EH (cell line): ENCODE results near the gene ZNF439.
"Not testable (repeated sequence)": the region's sequence is repeated elsewhere in the genome, so short reads cannot be mapped to it uniquely, and the experiment has no call there.

Source experiments
- DNase-seq: peaks from one replicate; pipeline ENCODE4 v3.0.0-alpha.2; 2015; ENCODE audit warnings: low read depth

Gene ZNF439

GRCh38 chr19:11848594-11849469, at the start of gene ZNF439:
Gene ZNF439, plus strand, starts transcription at chr19:11848726. Its CDS starts 142 bp downstream, at chr19:11848868.
- peak; percentile 91 for DNase-seq

GRCh38 chr19:11806354-11807098, 42.0 kb upstream of the ZNF439 start:
- DNase-seq, result no peak

- no peak for DNase-seq
Measured at GRCh38 chr19:11807099-11807380, 41.5 kb upstream of the ZNF439 start.

DNA sequence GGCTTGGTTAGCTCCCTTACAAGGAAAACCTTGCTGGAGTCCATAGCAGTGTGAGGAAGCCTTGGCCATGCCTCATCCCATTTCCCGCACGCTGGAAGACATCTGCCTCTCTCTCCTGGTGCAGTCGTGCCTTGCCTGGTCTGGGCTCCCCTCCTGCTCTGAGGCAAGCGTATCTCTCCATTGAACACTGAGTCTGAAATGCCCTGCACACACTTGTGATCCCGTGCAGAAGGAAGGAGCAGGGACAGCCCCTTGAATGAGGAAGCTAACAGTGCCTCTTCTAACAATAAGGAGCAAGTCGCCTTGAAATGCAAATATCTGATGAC, 34.9 kb upstream of the ZNF439 start:
- no peak for DNase-seq

GRCh38 chr19:11814029-11814699, 34.4 kb upstream of the ZNF439 start, which contains the start of gene ZNF440:
Gene ZNF440, plus strand, starts transcription at chr19:11814273. Its CDS starts 175 bp downstream, at chr19:11814448.
- DNase-seq, result peak; percentile 94

GRCh38 chr19:11814700-11815035, 33.9 kb upstream of the ZNF439 start:
- DNase-seq, result peak; percentile 33

DNA sequence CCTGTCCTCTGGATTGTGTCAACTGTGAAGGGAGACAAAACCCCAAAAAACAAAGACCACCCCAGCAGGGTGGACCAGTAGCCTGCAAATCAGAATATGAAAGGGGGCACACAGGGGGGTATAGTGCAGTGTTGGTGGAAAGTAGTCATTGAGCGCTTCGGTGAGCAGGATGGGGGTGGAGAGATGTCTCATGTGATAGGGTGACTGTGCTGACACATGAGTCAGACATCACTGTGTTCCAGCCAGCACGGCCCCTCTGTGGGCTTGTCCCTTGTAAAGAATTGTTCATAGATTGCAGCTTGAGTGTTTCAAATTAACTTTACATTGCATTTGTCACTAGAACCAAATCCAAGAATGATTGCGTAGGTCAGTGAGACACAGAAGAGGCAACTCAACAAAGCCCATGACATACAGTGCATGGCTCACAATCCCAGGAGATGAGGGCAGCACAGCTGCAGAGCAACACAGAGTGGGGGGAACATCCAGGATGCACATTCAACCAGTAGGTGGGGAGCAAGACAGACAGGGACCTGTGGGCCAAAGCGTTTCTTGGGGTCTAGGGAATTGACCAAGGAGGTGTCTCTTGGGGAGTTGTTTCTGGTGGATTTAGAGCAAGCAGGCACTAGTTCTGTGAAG, 26.9 kb upstream of the ZNF439 start:
- peak; percentile 51 for DNase-seq

DNA sequence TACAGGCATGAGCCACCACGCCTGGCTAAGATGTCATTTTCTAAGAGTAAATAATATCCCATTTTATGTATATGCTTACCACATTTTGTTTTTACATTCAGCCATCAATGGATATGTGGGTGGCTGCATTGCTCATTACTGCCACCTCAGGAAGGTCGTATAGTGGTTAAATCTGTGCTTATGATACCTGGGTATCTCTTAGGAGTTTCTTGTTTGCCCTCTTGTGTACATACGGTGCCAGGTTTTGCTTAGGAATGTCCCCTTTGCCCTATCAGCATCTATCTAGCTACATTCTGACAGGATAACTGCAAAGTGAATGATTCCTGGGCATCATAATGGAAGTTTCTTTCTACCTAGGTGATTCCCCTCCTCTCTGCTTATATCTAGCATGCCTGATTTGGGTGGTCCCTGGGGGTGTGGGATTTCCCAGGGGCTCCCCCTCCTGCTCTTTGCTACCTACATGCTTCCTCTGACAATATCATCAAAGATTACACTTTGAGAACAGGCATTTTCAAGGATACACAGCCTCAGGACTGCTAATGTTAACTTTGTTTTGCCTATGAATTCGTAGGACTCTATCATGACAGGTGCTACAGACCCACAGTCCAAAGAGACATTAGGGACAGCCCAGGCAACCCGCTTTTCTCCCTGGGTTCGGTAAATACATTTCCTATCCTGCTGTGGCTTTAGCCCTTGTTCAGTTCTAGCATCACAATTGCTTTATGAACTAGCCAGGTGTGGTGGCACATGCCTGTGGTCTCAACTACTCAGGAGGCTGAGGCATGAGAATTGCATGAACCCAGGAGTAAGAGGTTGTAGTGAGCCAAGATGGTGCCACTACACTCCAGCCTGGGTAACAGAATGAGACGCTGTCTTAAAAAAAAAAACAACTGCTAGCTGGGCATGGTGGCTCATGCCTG, 19.3 kb upstream of the ZNF439 start:
- not testable (repeated sequence) for DNase-seq

- no peak for DNase-seq
Measured at GRCh38 chr19:11832253-11832912, 16.1 kb upstream of the ZNF439 start.

GRCh38 chr19:11833541-11833940, 15.0 kb upstream of the ZNF439 start:
- no peak for DNase-seq

DNA sequence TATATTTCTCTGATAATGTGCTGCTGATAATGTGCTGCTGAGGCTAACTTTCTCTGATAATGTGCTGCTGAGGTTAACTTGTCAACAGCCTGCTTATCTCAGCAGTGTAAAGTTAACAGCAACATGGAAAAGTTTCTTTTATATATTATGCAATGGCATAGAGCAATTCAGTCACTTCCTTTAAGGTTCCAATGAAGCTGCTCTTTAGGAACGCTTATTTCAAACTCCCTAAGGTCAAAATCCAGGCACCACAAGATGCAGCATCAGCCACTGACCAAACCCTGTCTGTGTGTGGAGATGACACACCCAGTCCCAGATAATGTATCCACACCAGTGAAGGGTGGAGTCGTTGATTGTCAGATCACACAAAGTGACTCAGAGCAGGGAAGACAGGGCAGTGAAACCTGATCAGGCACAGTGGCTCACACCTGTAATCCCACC, 12.9 kb upstream of the ZNF439 start:
- DNase-seq, result not testable (repeated sequence)

GRCh38 chr19:11843722-11844121, 4.8 kb upstream of the ZNF439 start:
- DNase-seq, result peak; percentile 22

DNA sequence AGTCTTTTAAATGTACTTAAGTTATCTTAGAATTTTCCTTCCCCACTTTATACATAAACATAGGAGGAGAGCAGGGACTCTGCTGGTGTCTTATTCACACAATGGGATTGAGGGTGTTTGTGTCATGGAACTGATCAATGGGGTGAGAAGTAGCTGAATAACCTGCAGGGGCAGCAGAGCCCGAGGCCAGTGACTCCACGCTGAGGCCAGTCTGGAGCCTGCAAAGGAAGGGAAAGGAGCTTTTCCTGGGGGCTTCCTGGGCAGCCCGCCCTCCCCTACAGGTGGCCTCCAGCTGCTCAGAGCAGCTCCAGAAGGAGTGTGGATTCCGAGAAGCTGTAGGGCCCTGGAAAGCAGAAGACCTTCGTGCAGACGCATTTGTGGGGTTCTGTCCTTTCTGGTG, 911 bp upstream of the ZNF439 start:
- not testable (repeated sequence) for DNase-seq

- no peak for DNase-seq
Measured at GRCh38 chr19:11848200-11848593, 329 bp upstream of the ZNF439 start.

DNA sequence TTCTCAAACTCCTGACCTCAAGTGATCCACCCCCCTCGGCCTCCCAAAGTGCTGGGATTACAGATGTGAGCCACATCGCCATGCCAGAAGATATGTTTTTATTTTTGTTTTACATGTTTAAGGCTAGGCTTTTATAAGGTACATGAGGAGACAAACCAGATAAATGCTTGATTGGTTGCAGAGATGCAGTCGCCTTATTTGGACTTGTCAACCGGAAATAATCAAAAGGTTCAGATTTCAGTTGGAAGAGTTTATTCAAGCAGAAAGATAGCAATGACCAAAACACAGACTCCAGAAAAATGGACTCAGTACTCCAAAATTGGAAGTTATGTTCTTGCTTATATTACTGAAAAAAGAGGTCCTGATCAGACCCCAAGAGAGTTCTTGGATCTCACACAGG, 1.8 kb downstream of the ZNF439 start:
- DNase-seq, result not testable (repeated sequence)

DNA sequence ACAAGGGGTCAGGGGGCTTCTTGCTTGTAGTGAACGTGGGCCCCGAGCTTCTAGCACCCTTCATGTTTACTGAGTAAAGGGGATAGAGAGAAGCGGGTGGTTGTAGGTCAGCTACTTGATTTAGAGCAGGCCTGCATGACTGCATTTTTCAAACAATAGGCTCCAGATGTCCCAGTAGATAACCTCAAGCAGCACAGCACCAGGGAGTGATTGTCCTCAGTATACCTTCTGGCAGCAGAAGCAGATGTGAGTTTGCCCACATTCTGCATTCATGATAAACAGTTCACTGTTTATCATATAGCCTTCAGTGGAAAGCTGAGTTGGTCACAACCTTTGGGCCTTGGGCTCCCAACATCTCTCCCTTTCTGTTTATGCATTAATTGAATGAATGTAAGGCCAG, 4.8 kb downstream of the ZNF439 start:
- DNase-seq, result no peak

GRCh38 chr19:11856596-11857250, 8.2 kb downstream of the ZNF439 start:
- no peak for DNase-seq

- DNase-seq, result no peak
Measured at GRCh38 chr19:11860721-11861120, 12.2 kb downstream of the ZNF439 start.

DNA sequence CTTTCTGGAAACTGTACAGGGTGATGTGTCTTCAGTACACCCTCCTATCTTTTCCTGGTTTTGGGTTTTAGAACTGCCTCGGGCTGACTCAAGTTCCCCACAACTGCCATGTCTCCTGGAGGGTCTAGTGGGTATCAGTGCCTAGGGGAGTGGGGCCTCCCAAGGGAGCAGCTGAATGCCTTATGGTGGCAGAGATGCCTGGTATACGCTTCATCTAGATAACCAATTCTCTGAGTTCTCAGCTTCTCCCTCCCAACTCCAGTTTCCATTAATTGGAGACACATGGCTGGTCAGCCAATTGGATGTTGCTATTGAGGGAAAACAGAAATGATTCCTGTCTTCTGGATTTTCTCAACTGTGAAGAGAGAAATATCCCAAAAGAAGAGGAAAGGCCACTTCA, 12.8 kb downstream of the ZNF439 start:
- no peak for DNase-seq

DNA sequence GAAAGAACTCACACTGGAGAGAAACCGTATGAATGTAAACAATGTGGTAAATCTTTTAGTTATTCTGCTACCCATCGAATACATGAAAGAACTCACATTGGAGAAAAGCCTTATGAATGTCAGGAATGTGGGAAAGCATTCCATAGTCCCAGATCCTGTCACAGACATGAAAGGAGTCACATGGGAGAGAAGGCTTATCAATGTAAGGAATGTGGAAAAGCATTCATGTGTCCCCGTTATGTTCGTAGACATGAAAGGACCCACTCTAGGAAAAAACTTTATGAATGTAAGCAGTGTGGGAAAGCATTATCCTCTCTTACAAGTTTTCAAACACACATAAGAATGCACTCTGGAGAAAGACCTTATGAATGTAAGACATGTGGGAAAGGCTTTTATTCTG, 19.2 kb downstream of the ZNF439 start:
- DNase-seq, result peak; percentile 16
